Activated naive CD8-positive, alpha-beta T cell (primary cell): Measurements from ENCODE around the gene CASKIN2.

Experiments used
- H3K27ac Mint-ChIP-seq: one replicate; pipeline ENCODE4 v1.8.0; 2021; ENCODE audit warnings: mixed read lengths
- H3K27me3 Mint-ChIP-seq: one replicate; pipeline ENCODE4 v1.8.0; 2021; ENCODE audit warnings: mixed read lengths
- H3K36me3 Mint-ChIP-seq: one replicate; pipeline ENCODE4 v1.8.0; 2021; ENCODE audit warnings: mixed read lengths
- H3K4me1 Mint-ChIP-seq: one replicate; pipeline ENCODE4 v1.8.0; 2021; ENCODE audit warnings: low read depth, mixed read lengths
- H3K4me3 Mint-ChIP-seq: one replicate; pipeline ENCODE4 v1.8.0; 2021; ENCODE audit warnings: mild to moderate bottlenecking, mixed read lengths
- H3K9me3 Mint-ChIP-seq: one replicate; pipeline ENCODE4 v1.8.0; 2021; ENCODE audit warnings: low read depth, mixed read lengths

Gene CASKIN2

DNA sequence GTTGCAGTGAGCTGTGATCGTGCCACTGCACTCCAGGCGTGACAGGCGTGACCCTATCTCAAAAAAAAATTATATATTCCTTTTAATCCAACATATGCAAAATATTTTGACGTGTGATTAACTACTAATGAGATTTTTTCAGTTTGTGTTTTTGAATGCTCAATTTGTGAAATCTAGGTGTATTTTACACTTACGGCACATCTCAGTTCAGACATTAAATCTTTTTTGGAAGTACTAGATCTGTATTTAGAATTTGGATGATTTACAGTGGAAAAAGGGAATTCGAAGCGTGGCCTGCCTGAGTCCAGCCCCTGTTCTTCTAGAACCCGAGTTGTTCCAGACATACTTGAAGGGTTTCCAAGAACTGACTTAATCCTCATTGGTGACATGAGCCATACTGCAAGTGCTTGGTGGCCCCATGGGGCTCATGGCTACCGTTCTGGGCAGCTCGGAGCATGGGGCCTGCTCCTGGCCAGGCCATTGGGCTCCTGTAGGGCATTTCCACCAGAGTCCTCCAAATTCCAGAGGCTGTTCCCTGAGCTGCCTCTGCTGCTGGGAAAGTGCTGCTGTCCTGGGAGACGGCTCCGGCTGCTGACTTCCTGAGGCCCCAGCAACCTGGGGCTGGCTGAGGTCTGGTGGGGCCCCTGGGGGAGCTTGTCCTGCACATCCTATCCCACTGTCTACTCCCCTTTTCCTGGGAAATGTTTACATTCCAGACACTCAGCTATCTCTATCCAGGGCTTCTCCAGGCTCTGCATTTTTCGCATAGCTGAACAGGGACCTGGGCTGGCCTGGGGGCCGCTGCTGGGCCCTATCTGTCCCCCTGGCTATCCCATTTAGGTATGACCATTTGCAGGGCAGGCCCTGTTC, 37.3 kb upstream of the CASKIN2 start:
- Mint-ChIP-seq H3K9me3 (no peaks in the 10 kb centered on the region), H3K4me1 (no peaks in the 10 kb centered on the region), H3K36me3 (no peaks in the 10 kb centered on the region), H3K27ac (no peak overlapping the region), H3K4me3 (no peak overlapping the region), H3K27me3 (no peaks in the 10 kb centered on the region)

DNA sequence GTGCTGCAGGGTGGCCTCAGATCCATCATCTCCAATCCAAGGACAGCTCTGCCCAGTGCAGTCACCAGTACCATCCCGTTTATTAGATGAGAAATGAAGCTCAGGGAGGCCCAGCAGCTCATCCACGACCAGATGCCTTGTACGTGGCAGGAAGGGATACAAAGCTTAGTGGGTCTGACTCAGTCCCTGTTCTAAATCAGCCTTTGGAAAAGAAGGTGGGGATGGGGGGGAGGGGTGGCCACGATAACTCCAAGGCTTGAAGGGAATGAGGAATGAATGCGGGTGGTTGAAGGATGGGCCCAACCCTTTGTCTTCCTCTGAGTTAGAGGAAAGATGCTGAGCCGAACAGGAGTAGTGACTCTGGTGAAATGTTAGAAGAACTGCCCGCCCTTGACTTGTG, 35.9 kb upstream of the CASKIN2 start:
- Mint-ChIP-seq H3K36me3 (no peaks in the 10 kb centered on the region), H3K9me3 (no peaks in the 10 kb centered on the region), H3K4me1 (no peaks in the 10 kb centered on the region), H3K4me3 (no peak overlapping the region), H3K27ac (no peak overlapping the region), H3K27me3 (no peaks in the 10 kb centered on the region)

DNA sequence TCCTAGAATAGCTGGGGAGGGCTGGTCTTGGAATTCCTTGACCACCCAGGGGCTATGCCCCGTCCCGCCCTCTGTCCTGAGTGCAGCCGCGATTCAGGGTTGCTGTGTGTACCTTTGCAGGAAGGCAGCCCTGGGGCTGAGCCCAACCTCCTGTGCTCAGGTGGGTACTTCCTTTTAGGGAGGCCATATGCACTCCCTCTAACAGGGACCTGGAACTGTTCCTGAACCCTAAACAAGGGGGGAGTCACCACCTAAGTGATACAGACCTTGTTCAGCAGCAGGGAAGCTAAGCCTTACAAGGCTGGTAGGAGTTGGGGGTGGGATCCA, 34.8 kb upstream of the CASKIN2 start:
- Mint-ChIP-seq H3K27me3 (no peaks in the 10 kb centered on the region), H3K4me1 (no peaks in the 10 kb centered on the region), H3K9me3 (no peaks in the 10 kb centered on the region), H3K27ac (no peak overlapping the region), H3K4me3 (no peak overlapping the region), H3K36me3 (no peaks in the 10 kb centered on the region)

DNA sequence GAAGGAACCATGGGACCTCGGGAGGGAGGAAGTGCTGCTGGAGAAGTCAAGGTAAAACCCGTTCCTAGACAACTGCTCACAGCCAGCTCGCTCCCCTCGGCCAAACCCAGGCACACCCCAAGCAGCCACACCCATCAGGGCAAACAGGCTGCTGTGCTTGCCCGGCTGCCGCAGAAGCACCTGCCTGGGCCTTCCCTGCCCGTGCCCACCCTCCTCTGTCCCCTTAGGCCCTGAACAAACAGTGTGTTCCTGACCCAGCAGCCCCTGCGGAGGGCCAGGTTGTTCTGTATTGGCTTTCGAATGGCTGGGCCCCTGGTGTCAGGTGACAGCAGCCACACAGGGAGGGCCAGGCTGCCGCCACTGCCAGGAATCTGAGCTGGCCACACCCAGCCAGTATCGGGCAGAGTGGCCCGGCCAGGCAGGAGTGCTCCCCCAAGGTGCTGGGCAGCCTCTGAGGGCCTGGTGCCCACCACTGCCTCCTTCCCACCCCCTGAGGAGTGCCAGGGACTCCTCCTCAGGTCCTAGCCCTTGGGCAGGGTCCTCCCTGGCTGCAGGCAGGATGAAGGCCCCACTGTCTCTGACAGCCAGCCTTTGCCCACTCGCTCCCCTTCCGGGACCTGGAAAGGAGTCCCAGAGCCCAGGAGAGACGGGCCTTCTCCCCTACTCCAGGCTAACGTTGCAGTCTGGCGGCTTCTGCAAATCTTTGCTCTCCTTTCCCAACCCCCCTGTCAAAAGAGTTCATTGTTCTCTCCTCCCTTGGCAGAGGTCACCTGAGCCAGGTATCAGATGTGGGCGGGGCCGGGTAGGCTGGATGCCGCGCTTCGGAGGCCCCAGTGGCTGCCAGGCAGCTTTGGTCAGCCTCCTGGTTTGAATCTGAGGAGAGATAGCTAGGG, 34.2 kb upstream of the CASKIN2 start:
- Mint-ChIP-seq H3K27ac (no peak overlapping the region), H3K36me3 (no peaks in the 10 kb centered on the region), H3K9me3 (no peaks in the 10 kb centered on the region), H3K4me1 (no peaks in the 10 kb centered on the region), H3K27me3 (no peaks in the 10 kb centered on the region), H3K4me3 (no peak overlapping the region)

DNA sequence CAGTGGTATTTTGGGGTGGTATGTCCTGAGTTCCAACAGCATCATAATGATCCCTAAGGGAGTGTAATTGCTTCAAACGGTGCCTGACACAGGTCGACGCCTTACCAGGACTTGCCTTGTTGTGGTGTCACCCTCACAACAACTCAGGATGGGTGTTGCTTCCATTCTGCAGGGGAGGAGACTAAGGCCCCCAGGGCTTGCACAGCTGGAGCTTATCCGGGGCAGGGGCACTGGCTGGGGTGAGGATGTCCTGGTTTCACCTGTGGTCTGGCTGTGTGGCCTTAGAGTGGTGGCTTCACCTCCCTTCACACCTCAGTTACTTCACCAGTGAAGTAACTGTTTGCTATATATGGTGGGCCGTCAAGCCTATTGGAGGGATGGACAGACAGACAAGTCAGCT, 33.5 kb upstream of the CASKIN2 start:
- Mint-ChIP-seq H3K9me3 (no peaks in the 10 kb centered on the region), H3K36me3 (no peaks in the 10 kb centered on the region), H3K27me3 (no peaks in the 10 kb centered on the region), H3K27ac (no peak overlapping the region), H3K4me3 (no peak overlapping the region), H3K4me1 (no peaks in the 10 kb centered on the region)

DNA sequence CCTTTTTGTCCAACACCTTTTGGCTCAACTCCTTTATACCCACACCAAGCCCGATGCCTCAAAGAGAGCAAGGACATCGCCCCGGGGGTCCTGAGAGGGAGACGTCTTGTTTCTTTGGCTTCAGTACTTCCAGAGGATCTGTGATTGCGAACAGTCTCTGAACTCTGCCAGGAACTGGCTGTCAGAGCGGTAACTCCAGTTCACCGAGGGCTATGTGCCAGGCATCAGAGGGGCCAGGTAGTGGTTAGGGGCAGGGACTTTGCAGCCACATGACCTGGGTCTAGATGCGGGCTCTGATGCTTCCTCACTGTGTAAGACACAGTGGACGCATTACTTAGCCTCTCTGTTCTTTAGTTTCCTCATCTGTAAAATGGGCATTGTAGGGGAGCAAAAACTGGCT, 31.8 kb upstream of the CASKIN2 start:
- no peak overlapping the region for H3K27ac Mint-ChIP-seq
- H3K36me3 Mint-ChIP-seq: no peaks in the 10 kb centered on the region
- no peak overlapping the region for H3K4me3 Mint-ChIP-seq
- H3K9me3 Mint-ChIP-seq: no peaks in the 10 kb centered on the region
- no peaks in the 10 kb centered on the region for H3K4me1 Mint-ChIP-seq
- no peaks in the 10 kb centered on the region for H3K27me3 Mint-ChIP-seq

DNA sequence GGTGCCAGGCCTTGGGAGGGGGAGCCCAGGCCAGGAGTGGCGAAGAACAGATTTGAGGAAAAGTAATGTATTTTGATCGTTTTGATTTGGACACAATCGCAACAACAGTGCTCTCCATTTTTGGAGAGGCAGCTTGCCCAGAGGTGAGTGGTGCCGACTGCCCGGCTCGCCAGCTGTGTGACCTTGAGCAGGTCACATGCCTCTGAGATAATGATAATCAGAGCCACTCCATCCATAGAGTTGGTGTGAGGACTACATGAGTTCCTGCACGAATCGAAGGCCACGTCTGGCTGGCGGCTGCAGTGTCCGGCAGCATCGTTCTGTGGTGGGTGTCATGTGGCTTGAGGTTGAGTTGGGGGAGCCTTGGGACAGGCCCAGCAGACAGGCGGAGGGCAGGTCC, 30.8 kb upstream of the CASKIN2 start:
- H3K9me3 Mint-ChIP-seq: no peaks in the 10 kb centered on the region
- no peak overlapping the region for H3K27ac Mint-ChIP-seq
- H3K36me3 Mint-ChIP-seq: no peaks in the 10 kb centered on the region
- H3K27me3 Mint-ChIP-seq: no peaks in the 10 kb centered on the region
- H3K4me1 Mint-ChIP-seq: no peaks in the 10 kb centered on the region
- H3K4me3 Mint-ChIP-seq: no peak overlapping the region

DNA sequence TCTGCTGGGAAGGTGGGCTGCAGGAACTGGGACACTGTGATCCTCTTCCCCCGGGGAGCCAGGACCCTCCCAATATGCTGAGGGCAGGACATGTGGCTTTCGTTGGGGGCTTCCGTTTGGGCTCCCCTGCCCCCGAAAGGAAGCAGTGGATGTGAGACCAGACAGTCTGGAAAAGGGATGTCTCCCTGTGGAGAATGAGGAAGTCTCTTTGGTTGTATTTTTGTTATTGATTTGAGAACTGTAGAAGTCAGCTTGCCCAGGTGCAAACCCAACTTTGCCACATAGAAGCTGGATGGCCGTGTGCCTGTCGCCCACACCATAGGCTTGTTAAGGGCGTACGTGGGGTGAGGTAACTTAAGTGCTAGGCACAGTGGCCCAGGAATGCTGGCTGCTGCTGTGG, 28.9 kb upstream of the CASKIN2 start:
- Mint-ChIP-seq H3K4me3 (no peak overlapping the region), H3K4me1 (no peaks in the 10 kb centered on the region), H3K27me3 (no peaks in the 10 kb centered on the region), H3K36me3 (no peaks in the 10 kb centered on the region), H3K9me3 (no peaks in the 10 kb centered on the region), H3K27ac (no peak overlapping the region)

DNA sequence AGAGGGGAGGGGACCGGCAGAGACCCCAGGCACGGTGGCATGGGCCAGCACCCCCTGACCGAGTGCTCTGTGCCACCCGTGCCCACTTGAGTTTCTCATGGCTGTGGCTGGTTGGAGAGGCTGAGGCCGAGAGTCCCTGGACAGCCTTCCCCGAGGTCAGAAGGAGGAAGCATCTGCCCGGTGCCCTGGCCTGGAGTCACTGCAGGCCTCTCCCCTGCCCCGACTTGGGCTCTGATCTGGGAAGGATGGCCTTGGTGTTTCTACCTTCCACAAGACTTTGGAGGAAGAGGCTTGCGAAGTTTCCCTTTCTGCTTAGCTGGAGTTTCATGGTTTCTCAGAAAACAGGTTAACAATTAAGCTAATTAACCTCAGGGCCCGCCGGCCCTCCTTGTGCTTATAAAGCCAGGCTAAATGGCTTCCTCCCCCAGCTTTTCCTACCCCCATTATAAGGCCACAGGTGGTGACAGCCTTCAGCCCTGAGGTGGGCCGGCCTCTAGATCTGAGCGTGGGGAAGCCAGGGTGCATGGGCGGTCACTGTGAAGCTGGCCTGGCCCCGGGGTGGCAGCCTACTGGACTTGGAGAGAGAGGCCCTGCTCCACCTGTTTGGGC, 27.5 kb upstream of the CASKIN2 start:
- Mint-ChIP-seq H3K4me1 (no peaks in the 10 kb centered on the region), H3K36me3 (no peaks in the 10 kb centered on the region)

DNA sequence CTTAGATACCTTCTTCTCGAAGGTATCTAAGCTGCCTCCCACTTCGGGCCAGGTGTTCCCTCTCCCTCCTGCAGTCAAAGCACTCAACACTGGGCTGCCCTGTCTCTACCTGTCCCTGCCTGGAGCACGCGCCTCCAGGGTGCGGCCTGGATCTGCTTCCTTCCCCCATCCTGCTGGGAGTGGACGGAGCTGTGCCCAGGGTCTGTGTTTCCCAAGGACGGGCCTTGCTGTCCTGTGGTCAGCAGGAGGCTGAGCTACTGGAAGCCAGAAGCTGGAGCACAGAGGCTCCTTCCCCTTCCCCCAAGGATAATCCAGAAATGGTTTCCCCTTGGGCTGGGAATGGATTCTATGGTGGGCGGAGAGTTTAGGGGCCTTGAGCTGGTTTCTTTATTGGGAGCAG, 26.9 kb upstream of the CASKIN2 start:
- Mint-ChIP-seq H3K27ac (no peak overlapping the region), H3K36me3 (no peaks in the 10 kb centered on the region), H3K9me3 (no peaks in the 10 kb centered on the region), H3K27me3 (no peaks in the 10 kb centered on the region), H3K4me1 (no peaks in the 10 kb centered on the region), H3K4me3 (no peak overlapping the region)

More for the DNA sequence above, 27.5 kb upstream of the CASKIN2 start:
- Mint-ChIP-seq H3K27ac (no peak overlapping the region), H3K27me3 (no peaks in the 10 kb centered on the region), H3K9me3 (no peaks in the 10 kb centered on the region), H3K4me3 (no peak overlapping the region)

DNA sequence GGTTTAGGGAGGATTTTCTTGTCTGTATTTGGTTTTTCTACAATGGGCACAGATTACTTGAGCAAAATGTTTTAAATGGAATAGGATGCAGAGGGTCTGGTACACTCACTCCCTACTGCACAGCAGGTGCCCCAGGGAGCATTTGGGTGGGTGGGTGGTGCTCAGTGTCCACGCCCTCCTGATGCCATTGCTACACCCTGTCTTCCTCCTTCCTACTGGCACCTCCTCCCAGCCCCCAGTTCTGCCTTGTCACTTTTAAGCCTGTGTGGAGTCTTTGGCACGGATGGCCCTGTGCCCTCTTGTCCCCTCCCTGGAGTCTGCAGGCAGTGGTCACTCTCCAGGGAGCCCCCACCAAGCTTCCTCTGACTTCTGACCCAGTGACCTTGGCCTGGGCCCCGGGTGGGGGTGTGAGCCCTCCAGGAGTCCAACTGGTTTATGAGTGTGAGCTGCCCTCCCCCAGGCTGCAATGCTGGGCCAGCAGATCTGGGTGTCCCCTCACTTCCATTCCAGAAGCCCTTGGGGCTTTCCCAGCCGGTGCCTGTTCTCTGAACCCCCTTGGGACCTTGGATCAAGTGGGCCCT, 25.7 kb upstream of the CASKIN2 start:
- Mint-ChIP-seq H3K27ac (no peak overlapping the region), H3K36me3 (no peaks in the 10 kb centered on the region), H3K27me3 (no peaks in the 10 kb centered on the region), H3K4me3 (no peak overlapping the region), H3K4me1 (peaks cover 3% of the 10 kb centered on the region), H3K9me3 (no peaks in the 10 kb centered on the region)

DNA sequence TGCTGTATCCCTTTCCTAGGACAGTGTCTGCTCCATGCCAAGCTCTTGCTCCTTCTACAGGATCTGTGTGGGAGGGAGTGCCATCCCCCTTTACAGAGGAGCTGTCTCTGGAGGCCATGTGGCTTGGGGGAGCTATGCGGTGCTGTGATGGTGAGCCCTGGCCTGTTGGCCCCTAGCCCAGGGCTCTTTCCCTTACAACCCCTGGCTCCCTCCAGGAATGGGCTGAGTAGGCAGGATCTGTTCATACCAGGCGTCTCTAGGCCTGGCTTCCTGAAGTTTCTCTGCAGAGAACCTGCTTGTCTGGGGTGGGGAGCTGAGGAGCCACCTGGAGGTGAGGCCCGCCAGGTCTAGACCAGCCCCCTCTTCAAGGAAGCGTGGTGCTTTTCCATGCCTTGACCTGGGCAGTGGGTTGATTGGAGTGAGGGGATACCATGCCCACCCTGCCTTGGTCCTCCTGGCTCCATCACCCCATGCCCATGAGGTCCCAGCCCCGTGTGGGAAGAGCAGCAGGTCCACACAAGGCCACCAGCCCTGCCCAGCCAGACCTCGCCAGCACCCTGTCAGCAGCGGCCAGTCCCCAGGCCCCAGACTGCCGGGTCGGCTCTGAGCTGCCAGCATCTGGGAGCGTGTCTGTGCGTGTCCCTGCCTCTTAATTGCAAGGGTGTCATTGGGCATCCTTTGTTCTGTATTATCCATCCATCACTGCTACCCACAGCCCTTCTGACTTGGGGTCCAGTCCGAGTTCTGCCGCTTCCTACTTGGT, 24.8 kb upstream of the CASKIN2 start:
- H3K27me3 Mint-ChIP-seq: no peaks in the 10 kb centered on the region
- H3K27ac Mint-ChIP-seq: no peak overlapping the region
- H3K36me3 Mint-ChIP-seq: no peaks in the 10 kb centered on the region
- no peaks in the 10 kb centered on the region for H3K9me3 Mint-ChIP-seq
- no peak overlapping the region for H3K4me3 Mint-ChIP-seq
- H3K4me1 Mint-ChIP-seq: peaks cover 9% of the 10 kb centered on the region

DNA sequence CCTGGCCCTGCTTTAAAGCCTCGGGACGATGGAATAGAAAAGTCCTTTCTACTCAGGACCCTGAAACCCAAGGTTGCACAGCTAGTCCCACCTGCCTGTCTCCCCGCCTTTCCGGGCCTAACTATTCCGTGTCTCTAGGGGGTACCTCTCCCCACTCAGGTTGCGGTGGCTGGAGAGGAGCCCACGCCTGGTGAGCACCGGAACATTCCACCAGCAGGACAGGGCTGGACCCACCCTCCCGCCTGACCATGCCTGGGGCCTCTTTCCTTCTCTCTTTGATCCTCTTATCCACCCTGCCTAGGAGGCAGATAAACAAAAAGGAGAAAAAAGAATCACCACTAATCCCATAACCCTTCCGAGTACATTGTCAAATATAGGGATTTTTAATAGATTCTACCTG, 21.0 kb upstream of the CASKIN2 start:
- no peak overlapping the region for H3K4me3 Mint-ChIP-seq
- no peaks in the 10 kb centered on the region for H3K9me3 Mint-ChIP-seq
- H3K4me1 Mint-ChIP-seq: peaks cover 22% of the 10 kb centered on the region
- H3K27me3 Mint-ChIP-seq: no peaks in the 10 kb centered on the region
- H3K27ac Mint-ChIP-seq: no peak overlapping the region
- no peaks in the 10 kb centered on the region for H3K36me3 Mint-ChIP-seq

DNA sequence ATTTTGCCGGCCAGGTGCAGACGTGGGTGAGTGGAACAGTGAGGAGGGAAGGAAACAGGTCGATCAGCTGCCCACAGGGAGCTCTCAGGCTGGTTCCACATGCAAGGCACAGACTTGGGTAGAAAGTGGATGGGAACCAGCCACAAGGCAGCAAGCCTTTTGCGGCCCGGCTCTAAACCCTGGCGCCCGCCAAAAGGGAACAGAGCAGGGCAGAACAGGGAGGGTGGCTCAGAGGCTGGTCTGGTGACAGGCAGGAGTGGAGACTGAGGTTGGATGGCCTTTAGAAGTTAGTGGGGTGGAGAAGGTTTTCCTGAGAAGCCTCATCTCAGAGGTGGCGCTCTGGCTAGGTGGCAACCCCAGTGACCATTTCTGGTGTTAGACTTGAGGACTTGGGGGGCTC, 20.5 kb upstream of the CASKIN2 start:
- H3K27me3 Mint-ChIP-seq: no peaks in the 10 kb centered on the region
- H3K4me1 Mint-ChIP-seq: peaks cover 22% of the 10 kb centered on the region
- H3K36me3 Mint-ChIP-seq: no peaks in the 10 kb centered on the region
- H3K9me3 Mint-ChIP-seq: no peaks in the 10 kb centered on the region
- H3K4me3 Mint-ChIP-seq: no peak overlapping the region
- H3K27ac Mint-ChIP-seq: no peak overlapping the region
